ENCODE measurements around the gene ADCK2.
A peak's percentile ranks its signal among the peaks of the same experiment; 100 is the strongest.
"Not testable (repeated sequence)": the region's sequence is repeated elsewhere in the genome, so short reads cannot be mapped to it uniquely, and the experiment has no call there.

ADCK2 gene

DNA sequence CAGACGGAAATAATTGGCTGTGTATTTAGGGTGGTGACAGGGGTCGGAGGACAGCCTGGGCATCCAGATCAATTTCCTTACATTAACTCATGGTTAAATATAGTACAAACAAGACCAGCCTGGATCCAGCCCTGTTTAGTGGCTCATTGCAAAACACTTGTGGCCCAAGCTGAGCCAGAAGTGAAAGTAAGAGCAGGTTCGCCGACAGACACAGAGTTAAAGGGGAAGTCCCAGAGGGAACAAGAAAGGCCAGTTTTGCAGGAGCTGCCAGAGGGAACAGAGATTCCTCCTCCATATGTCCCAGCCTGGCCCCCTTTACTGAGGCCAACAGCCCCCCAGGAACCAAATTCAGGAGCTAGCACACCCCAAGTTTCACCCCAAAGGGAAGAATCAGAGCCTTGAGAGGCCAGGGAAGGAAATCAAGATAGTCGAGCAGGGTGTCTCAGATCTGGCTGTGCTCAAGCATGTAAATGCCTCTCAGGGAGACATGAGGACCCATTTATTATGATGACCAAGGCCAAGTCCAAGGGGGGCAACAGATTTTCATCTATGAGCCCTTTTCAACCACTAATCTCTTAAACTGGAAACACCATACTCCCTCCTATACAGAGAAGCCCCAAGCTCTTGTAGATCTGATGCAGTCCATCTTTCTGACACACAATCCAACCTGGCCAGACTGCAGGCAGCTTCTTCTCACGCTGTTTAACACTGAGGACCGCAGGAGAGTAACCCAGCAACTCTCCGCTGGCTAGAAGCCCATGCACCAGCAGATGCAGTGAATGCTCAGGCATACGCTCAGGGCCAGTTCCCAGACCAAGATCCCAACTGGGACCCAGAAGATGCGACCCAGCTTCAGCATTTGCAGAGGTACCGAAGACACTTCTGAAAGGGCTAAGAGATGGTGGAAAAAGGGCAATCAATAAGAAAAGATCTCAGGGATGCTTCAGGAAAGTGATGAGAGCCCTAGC lies 15.9 kb upstream of the ADCK2 start:
- TF ChIP-seq, protein P1, sequence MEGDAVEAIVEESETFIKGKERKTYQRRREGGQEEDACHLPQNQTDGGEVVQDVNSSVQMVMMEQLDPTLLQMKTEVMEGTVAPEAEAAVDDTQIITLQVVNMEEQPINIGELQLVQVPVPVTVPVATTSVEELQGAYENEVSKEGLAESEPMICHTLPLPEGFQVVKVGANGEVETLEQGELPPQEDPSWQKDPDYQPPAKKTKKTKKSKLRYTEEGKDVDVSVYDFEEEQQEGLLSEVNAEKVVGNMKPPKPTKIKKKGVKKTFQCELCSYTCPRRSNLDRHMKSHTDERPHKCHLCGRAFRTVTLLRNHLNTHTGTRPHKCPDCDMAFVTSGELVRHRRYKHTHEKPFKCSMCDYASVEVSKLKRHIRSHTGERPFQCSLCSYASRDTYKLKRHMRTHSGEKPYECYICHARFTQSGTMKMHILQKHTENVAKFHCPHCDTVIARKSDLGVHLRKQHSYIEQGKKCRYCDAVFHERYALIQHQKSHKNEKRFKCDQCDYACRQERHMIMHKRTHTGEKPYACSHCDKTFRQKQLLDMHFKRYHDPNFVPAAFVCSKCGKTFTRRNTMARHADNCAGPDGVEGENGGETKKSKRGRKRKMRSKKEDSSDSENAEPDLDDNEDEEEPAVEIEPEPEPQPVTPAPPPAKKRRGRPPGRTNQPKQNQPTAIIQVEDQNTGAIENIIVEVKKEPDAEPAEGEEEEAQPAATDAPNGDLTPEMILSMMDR (conservative IDR thresholded peaks at IDR 0.05; ENCODE audit: low read depth, low read length) = no peak
- peak; percentile 92 for DNase-seq (ENCODE audit: low read depth)
- peak overlapping the region; percentile 35 for H3K4me3 ChIP-seq (ENCODE audit: low read depth, low read length)

DNA sequence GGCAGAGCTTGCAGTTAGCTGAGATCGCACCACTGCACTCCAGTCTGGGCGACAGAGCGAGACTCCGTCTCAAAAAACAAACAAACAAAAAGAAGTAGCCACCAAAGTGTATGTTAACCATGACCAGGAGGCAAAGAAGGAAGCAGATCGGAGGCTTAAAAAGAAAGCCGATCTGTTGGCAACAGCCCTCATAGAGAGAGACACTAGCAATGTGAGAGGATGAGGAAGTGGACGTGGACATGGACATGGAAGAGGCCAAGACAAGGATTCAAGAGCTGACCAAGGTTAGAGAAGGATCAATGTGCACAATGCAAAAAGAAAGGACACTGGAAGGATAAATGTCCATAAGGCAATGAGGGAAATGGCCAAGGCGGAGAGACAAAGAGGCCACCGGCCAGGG lies 14.9 kb upstream of the ADCK2 start:
- no peak overlapping the region for H3K4me3 ChIP-seq (ENCODE audit: low read depth, low read length)
- TF ChIP-seq, protein P1 (conservative IDR thresholded peaks at IDR 0.05; ENCODE audit: low read depth, low read length) = no peak
- DNase-seq (ENCODE audit: low read depth) = no peak

DNA sequence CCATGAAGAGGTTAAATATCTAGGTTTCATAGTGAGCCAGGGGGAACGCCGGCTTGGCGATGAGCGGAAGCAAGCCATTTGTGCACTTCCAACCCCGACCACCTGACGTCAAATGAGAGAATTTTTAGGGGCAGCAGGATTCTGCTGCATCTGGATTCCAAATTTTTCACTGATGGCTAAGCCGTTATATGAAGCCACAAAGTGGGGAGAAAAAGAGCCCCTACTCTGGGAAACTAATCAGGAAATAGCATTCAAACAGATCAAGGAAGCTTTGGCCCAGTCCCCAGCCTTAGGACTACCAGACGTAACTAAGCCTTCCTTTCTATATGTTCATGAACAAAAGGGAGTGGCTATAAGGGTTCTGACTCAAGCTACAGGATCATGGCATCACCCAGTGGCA lies 12.9 kb upstream of the ADCK2 start:
- TF ChIP-seq, protein P1 (conservative IDR thresholded peaks at IDR 0.05; ENCODE audit: low read depth, low read length) = no peak
- no peak overlapping the region for H3K4me3 ChIP-seq (ENCODE audit: low read depth, low read length)
- DNase-seq (ENCODE audit: low read depth) = no peak

DNA sequence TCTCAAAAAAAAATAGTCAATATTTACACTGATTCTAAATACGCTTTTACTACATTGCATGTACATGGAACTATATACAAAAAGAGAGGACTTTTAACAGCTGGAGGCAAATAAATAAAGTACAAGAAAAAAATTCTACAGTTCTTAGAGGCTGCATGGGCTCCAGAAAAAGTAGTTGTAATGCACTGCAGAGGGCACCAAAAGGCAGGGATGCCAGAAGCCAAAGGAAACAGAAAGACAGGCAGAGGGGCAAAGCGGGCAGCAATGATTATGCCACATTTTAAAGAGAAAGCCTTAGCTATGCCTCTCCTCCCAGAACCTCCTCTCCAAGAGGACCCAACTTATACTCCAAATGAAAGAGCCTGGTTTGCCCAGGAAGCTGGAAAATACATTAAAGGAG lies 11.6 kb upstream of the ADCK2 start:
- peak; percentile 34 for DNase-seq (ENCODE audit: low read depth)
- H3K4me3 ChIP-seq (ENCODE audit: low read depth, low read length) = no peak overlapping the region

DNA sequence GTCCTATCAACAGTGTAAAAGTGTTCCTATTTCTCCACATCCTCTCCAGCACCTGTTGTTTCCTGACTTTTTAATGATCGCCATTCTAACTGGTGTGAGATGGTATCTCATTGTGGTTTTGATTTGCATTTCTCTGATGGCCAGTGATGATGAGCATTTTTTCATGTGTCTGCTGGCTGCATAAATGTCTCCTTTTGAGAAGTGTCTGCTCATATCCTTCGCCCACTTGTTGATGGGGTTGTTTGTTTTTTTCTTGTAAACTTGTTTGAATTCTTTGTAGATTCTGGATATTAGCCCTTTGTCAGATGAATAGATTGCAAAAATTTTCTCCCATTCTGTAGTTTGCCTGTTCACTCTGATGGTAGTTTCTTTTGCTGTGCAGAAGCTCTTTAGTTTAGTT lies 9.8 kb upstream of the ADCK2 start:
- H3K4me3 ChIP-seq (ENCODE audit: low read depth, low read length); DNase-seq (ENCODE audit: low read depth): not testable (repeated sequence)

More for the DNA sequence above, 11.6 kb upstream of the ADCK2 start:
- TF ChIP-seq, protein P1 (conservative IDR thresholded peaks at IDR 0.05; ENCODE audit: low read depth, low read length) = peak; percentile 40

DNA sequence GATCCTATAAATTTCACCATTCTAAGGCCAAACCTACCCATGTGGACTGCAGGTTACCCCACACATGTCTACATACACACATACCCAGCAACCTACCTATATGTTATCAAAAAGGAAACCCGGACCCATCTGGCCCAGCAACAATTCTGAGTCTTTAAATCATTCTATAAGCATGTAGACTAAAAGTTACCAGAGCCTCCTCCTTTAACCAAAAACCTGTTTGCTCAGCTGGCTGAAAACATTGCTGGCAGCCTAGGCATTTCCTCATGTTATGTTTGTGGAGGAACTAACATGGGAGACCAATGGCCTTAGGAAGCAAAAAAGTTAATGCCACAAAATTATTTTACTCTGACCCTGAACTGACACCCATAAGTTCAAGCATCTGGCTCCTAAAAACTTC lies 5.3 kb upstream of the ADCK2 start:
- no peak for DNase-seq (ENCODE audit: low read depth)
- H3K4me3 ChIP-seq (ENCODE audit: low read depth, low read length) = no peak overlapping the region
- TF ChIP-seq, protein P1 (conservative IDR thresholded peaks at IDR 0.05; ENCODE audit: low read depth, low read length) = no peak

DNA sequence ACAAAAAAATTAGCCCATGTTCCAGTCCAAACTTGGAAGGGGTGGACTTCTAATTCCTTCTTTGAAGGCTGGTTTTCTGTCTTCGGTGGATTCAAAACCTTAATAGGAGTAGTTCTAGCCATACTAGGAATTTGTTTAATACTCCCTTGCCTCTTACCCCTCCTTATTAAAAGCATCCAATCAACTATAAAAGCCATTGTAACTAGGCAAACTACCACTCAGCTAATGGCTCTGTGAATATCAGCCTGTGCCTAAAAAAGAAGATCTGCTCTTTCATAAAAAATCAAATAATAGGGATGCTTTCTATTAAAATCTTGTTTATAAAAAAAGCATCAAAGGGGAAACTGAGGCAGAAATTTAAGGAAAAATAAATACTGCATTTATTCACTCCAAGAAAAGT lies 4.1 kb upstream of the ADCK2 start:
- no peak for DNase-seq (ENCODE audit: low read depth)

More for the DNA sequence above, 4.1 kb upstream of the ADCK2 start:
- H3K4me3 ChIP-seq (ENCODE audit: low read depth, low read length) = no peak overlapping the region
- TF ChIP-seq, protein P1 (conservative IDR thresholded peaks at IDR 0.05; ENCODE audit: low read depth, low read length) = no peak

Measured in choroid plexus epithelial cell (primary cell).